KMS-11 (cell line): ENCODE data around the gene ZBTB43.
"Not testable (repeated sequence)": the region's sequence is repeated elsewhere in the genome, so short reads cannot be mapped to it uniquely, and the experiment has no call there.

ENCODE experiments used
- H2AFZ ChIP-seq: fragments of 200-600 bp; sonication (generic); 2 replicates; pipeline ENCODE4 v1.6.1; 2016; ENCODE audit warnings: antibody characterized with exemption, mixed run types, low read depth
- H3K27ac ChIP-seq: fragments of 200-600 bp; sonication (generic); 2 replicates; pipeline ENCODE4 v1.6.1; 2016; ENCODE audit warnings: mild to moderate bottlenecking, mixed run types
- H3K27me3 ChIP-seq: fragments of 200-600 bp; sonication (generic); 2 replicates; pipeline ENCODE4 v1.6.1; 2017; ENCODE audit warnings: mild to moderate bottlenecking, low read depth, mixed run types, moderate library complexity; ENCODE audit not compliant: insufficient read depth
- H3K36me3 ChIP-seq: fragments of 200-600 bp; sonication (generic); 2 replicates; pipeline ENCODE4 v1.6.1; 2017; ENCODE audit warnings: mild to moderate bottlenecking, mixed run types; ENCODE audit not compliant: insufficient read depth
- H3K4me1 ChIP-seq: fragments of 200-600 bp; sonication (generic); 2 replicates; pipeline ENCODE4 v1.6.1; 2016; ENCODE audit warnings: mild to moderate bottlenecking, low read depth, mixed run types; ENCODE audit not compliant: poor library complexity, severe bottlenecking
- H3K4me2 ChIP-seq: fragments of 200-600 bp; sonication (generic); 2 replicates; pipeline ENCODE4 v1.7.0; 2016; ENCODE audit warnings: mild to moderate bottlenecking, mixed run types
- H3K4me3 ChIP-seq: fragments of 200-600 bp; sonication (generic); IDR thresholded peaks from 2 replicates; pipeline ENCODE4 v1.6.1; 2017; ENCODE audit warnings: low read depth, low read length, mixed read lengths; ENCODE audit not compliant: insufficient read depth
- H3K79me2 ChIP-seq: fragments of 200-600 bp; sonication (generic); 2 replicates; pipeline ENCODE4 v1.6.1; 2016; ENCODE audit warnings: low read depth, mixed run types; ENCODE audit not compliant: insufficient read depth
- H3K9ac ChIP-seq: fragments of 200-600 bp; sonication (generic); 2 replicates; pipeline ENCODE4 v1.6.1; 2016; ENCODE audit warnings: mild to moderate bottlenecking, mixed run types
- H4K20me1 ChIP-seq: fragments of 200-600 bp; sonication (generic); 2 replicates; pipeline ENCODE4 v1.6.1; 2016; ENCODE audit warnings: mild to moderate bottlenecking, mixed run types; ENCODE audit not compliant: insufficient read depth
- TF ChIP-seq, protein P1 (sequence below): fragments of 200-600 bp; sonication (generic); conservative IDR thresholded peaks from 2 replicates; pipeline ENCODE4 v1.6.1; 2017; ENCODE audit warnings: low read depth, mild to moderate bottlenecking, antibody characterized with exemption, low read length, moderate library complexity, mixed read lengths

ZBTB43 gene

GRCh38 chr9:126818482-126818881 lies 13.6 kb downstream of the ZBTB43 start:
- Histone ChIP-seq H3K4me3 (no peak overlapping the region), H3K36me3 (no peaks in the 10 kb centered on the region), H3K4me1 (no peaks in the 10 kb centered on the region), H3K27ac (no peak overlapping the region), H2AFZ (no peak overlapping the region), H4K20me1 (no peaks in the 10 kb centered on the region), H3K9ac (no peak overlapping the region), H3K79me2 (peaks cover 25% of the 10 kb centered on the region), H3K4me2 (no peak overlapping the region), H3K27me3 (no peaks in the 10 kb centered on the region)
- TF ChIP-seq, protein P1, sequence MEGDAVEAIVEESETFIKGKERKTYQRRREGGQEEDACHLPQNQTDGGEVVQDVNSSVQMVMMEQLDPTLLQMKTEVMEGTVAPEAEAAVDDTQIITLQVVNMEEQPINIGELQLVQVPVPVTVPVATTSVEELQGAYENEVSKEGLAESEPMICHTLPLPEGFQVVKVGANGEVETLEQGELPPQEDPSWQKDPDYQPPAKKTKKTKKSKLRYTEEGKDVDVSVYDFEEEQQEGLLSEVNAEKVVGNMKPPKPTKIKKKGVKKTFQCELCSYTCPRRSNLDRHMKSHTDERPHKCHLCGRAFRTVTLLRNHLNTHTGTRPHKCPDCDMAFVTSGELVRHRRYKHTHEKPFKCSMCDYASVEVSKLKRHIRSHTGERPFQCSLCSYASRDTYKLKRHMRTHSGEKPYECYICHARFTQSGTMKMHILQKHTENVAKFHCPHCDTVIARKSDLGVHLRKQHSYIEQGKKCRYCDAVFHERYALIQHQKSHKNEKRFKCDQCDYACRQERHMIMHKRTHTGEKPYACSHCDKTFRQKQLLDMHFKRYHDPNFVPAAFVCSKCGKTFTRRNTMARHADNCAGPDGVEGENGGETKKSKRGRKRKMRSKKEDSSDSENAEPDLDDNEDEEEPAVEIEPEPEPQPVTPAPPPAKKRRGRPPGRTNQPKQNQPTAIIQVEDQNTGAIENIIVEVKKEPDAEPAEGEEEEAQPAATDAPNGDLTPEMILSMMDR: no peak

DNA sequence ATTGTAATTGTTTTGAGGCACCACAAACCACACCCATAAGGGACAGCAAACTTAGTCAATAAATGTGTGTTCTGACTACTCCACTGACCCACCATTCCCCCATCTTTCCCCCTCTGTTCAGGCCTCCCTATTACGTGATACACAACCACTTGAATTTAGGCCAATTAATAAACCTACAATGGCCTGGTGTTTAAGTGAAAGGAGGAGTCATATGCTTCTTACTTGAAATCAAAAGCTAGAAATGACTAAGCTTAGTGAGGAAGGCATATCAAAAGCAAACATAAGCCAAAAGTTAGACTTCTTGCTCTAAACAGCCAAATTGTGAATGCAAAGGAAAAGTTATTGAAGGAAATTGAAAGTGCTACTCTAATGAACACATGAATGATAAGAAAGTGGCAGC lies 14.6 kb downstream of the ZBTB43 start:
- H3K4me2 ChIP-seq: no peak overlapping the region
- H3K79me2 ChIP-seq: peaks cover 25% of the 10 kb centered on the region
- TF ChIP-seq, protein P1: no peak
- no peak overlapping the region for H3K27ac ChIP-seq
- no peaks in the 10 kb centered on the region for H3K4me1 ChIP-seq
- H3K4me3 ChIP-seq: no peak overlapping the region
- H4K20me1 ChIP-seq: no peaks in the 10 kb centered on the region
- H3K9ac ChIP-seq: no peak overlapping the region
- no peak overlapping the region for H2AFZ ChIP-seq
- no peaks in the 10 kb centered on the region for H3K36me3 ChIP-seq
- H3K27me3 ChIP-seq: no peaks in the 10 kb centered on the region

GRCh38 chr9:126822278-126822677 lies 17.4 kb downstream of the ZBTB43 start:
- Histone ChIP-seq H3K36me3 (no peaks in the 10 kb centered on the region), H2AFZ (no peak overlapping the region), H3K27me3 (no peaks in the 10 kb centered on the region), H3K9ac (no peak overlapping the region), H3K4me1 (no peaks in the 10 kb centered on the region), H4K20me1 (no peaks in the 10 kb centered on the region), H3K4me3 (no peak overlapping the region), H3K79me2 (peaks cover 16% of the 10 kb centered on the region), H3K27ac (no peak overlapping the region), H3K4me2 (no peak overlapping the region)
- TF ChIP-seq, protein P1: no peak

- Histone ChIP-seq H2AFZ (no peak overlapping the region), H3K27me3 (no peaks in the 10 kb centered on the region), H3K79me2 (peaks cover 16% of the 10 kb centered on the region), H3K4me3 (no peak overlapping the region), H3K36me3 (no peaks in the 10 kb centered on the region), H4K20me1 (no peaks in the 10 kb centered on the region), H3K4me1 (no peaks in the 10 kb centered on the region), H3K27ac (no peak overlapping the region), H3K4me2 (no peak overlapping the region), H3K9ac (no peak overlapping the region)
- TF ChIP-seq, protein P1: no peak
These were observed 18.0 kb downstream of the ZBTB43 start for GRCh38 chr9:126822873-126823272.

DNA sequence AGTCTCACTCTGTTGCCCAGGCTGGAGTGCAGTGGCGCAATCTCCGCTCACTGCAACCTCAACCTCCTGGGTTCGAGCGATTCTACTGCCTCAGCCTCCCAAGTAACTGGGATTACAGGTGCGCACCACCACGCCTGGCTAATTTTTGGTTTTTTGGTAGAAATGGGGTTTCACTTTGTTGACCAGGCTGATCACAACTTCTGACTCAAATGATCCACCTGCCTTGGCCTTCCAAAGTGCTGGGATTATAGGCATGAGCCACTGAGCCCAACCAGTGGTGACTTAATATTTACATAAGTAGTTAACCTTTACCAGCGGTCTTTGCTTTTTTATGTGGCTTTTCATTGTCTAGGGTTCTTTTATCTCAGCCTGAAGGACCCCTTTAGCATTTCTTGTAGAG lies 19.2 kb downstream of the ZBTB43 start:
- H2AFZ ChIP-seq, H3K79me2 ChIP-seq, H3K27me3 ChIP-seq, H3K4me2 ChIP-seq, H3K9ac ChIP-seq, H3K4me1 ChIP-seq, H3K4me3 ChIP-seq, H4K20me1 ChIP-seq, H3K27ac ChIP-seq, H3K36me3 ChIP-seq: not testable (repeated sequence)
